Measurements from ENCODE around the gene LGR6. TPM values are rescaled to one million over a fixed set of nuclear protein-coding genes. Genes with fewer than 3 reads are reported as not detected.

Gene LGR6
- total and polyA plus RNA-seq, 2 of the 8 experiments (the other 6 are each of a cell fraction or from before 2014, with no cell fraction given) = 0.50 to 1.0 TPM

DNA sequence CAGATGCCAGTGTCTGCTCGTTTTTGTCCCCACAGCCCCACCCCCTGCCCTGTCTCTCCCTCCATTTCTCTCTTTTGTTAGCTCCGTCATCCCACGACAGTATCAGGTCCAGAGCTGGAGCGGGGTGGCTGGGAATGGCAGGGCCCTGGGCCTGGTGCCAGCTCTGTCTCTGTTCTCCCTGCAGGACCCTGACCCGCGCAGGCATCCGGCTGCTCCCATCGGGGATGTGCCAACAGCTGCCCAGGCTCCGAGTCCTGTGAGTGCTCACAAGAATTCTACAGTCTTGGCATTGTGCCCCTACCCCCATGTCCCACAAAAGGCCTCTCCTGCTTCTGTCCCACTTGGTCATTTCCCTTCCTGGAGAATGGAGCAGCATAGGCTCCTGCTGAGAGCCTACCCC, 110.8 kb downstream of the LGR6 start (continued):
- TF ChIP-seq, protein P1, sequence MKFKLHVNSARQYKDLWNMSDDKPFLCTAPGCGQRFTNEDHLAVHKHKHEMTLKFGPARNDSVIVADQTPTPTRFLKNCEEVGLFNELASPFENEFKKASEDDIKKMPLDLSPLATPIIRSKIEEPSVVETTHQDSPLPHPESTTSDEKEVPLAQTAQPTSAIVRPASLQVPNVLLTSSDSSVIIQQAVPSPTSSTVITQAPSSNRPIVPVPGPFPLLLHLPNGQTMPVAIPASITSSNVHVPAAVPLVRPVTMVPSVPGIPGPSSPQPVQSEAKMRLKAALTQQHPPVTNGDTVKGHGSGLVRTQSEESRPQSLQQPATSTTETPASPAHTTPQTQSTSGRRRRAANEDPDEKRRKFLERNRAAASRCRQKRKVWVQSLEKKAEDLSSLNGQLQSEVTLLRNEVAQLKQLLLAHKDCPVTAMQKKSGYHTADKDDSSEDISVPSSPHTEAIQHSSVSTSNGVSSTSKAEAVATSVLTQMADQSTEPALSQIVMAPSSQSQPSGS (IDR thresholded peaks at IDR 0.05; ENCODE audit: low read length) = no peak
- no peak for TF ChIP-seq ASH2L (IDR thresholded peaks at IDR 0.05; ENCODE audit: low read length)
- TF ChIP-seq NRF1 (IDR thresholded peaks at IDR 0.05; ENCODE audit: low read depth, low read length) = no peak
- no peak for TF ChIP-seq EP300 (IDR thresholded peaks at IDR 0.05; ENCODE audit: borderline replicate concordance in 1 of 2, low read depth in 2 of 2, low read length in 2 of 2)
- no peak for TF ChIP-seq SRF (IDR thresholded peaks at IDR 0.05; ENCODE audit: low read depth, low read length)
- no peak for TF ChIP-seq ZNF274 (IDR thresholded peaks at IDR 0.05; ENCODE audit: borderline replicate concordance, extremely low read depth, low read length)
- no peak for TF ChIP-seq CREB1 (IDR thresholded peaks at IDR 0.05)
- TF ChIP-seq CEBPB (IDR thresholded peaks at IDR 0.05; ENCODE audit: low read depth, low read length) = no peak
